ENCODE data around the gene CCBE1. TPM values are rescaled to one million over a fixed set of nuclear protein-coding genes. Genes with fewer than 3 reads are reported as not detected.

Gene CCBE1
- total and polyA plus RNA-seq, 9 of the 15 experiments (the other 6 are each of a cell fraction or from before 2014, with no cell fraction given) = 0.20 TPM; not detected in 8

DNA sequence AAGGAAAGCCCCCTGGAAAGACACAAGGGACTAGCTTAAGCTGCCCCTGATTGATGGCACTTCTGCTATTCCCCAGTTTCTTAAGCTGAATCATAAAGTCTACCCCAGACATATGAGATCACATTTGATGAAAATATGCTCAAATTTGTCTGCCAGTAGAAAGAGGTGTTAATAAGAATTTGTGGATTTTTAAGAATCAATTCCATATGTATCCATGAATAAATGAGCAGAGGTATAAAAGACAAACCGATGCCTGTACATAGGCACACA lies 119.9 kb downstream of the CCBE1 start:
- Histone ChIP-seq H3K9me3 (replicated peaks; ENCODE audit: control insufficient read depth, insufficient read depth, low read depth, low read length) (no peaks in the 10 kb centered on the region), H4K20me1 (replicated peaks; ENCODE audit: control insufficient read depth, insufficient read depth, low read length) (no peaks in the 10 kb centered on the region), H3K27me3 (ENCODE audit: control insufficient read depth in 2 of 2, insufficient read depth in 2 of 2, low read length in 2 of 2) (no peaks in the 10 kb centered on the region; a peak in 1 of 5 replicates), H3K4me2 (ENCODE audit: insufficient read depth, low read length) (no peak overlapping the region), H3K4me3 (no peak overlapping the region), H3K27ac (ENCODE audit: extremely low read depth, low read depth, low read length) (no peak overlapping the region), H2AFZ (ENCODE audit: low read depth, low read length) (no peak overlapping the region), H3K9ac (ENCODE audit: insufficient read depth in 1 of 2, low read depth in 2 of 2, low read length in 2 of 2) (no peak overlapping the region), H3K9me1 (ENCODE audit: control insufficient read depth, insufficient read depth, low read length) (no peaks in the 10 kb centered on the region), H3K79me2 (ENCODE audit: control insufficient read depth, insufficient read depth, low read length) (no peaks in the 10 kb centered on the region), H3K4me1 (replicated peaks in 1 of 2; ENCODE audit: control insufficient read depth in 2 of 2, insufficient read depth in 2 of 2, low read length in 2 of 2) (no peaks in the 10 kb centered on the region), H3K36me3 (ENCODE audit: control insufficient read depth, insufficient read depth, low read length) (no peaks in the 10 kb centered on the region)
- BruUV-seq (replicated peaks) = no TSS peak
- FAIRE-seq (no peak), ATAC-seq (no peak), DNase-seq (ENCODE audit: extremely low read depth in 1 of 4, low spot score in 3 of 4) (no peak)
- intact Hi-C loops (cut with micrococcal nuclease) (no loop called here), in situ Hi-C loops (cut with MboI) (no loop called here)
- 0% methylated on average over 1 of the region's 1 CpG for WGBS (ENCODE audit: insufficient coverage, low coverage, missing lambda C conversion rate)
- ChIA-PET POLR2A (interaction anchor here (0.5 to 0.7 kb wide), 2 partner anchors 14 to 123 kb away, joined by 3 read pairs; no protein-coding TSS in a partner anchor), CTCF (ENCODE audit: low intra/inter-chr PET ratio) (no interaction called here)
- TF ChIP-seq ZNF140 (CRISPR knock-in tag; IDR thresholded peaks at IDR 0.05) (no peak), DACH1 (IDR thresholded peaks at IDR 0.05; ENCODE audit: partially characterized antibody) (no peak), ZNF778 (CRISPR knock-in tag; IDR thresholded peaks at IDR 0.05) (no peak), KLF1 (tag; IDR thresholded peaks at IDR 0.05) (no peak)
- TF ChIP-seq, protein P1, sequence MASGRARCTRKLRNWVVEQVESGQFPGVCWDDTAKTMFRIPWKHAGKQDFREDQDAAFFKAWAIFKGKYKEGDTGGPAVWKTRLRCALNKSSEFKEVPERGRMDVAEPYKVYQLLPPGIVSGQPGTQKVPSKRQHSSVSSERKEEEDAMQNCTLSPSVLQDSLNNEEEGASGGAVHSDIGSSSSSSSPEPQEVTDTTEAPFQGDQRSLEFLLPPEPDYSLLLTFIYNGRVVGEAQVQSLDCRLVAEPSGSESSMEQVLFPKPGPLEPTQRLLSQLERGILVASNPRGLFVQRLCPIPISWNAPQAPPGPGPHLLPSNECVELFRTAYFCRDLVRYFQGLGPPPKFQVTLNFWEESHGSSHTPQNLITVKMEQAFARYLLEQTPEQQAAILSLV (tag; IDR thresholded peaks at IDR 0.05) = no peak
- TF ChIP-seq, protein P2, sequence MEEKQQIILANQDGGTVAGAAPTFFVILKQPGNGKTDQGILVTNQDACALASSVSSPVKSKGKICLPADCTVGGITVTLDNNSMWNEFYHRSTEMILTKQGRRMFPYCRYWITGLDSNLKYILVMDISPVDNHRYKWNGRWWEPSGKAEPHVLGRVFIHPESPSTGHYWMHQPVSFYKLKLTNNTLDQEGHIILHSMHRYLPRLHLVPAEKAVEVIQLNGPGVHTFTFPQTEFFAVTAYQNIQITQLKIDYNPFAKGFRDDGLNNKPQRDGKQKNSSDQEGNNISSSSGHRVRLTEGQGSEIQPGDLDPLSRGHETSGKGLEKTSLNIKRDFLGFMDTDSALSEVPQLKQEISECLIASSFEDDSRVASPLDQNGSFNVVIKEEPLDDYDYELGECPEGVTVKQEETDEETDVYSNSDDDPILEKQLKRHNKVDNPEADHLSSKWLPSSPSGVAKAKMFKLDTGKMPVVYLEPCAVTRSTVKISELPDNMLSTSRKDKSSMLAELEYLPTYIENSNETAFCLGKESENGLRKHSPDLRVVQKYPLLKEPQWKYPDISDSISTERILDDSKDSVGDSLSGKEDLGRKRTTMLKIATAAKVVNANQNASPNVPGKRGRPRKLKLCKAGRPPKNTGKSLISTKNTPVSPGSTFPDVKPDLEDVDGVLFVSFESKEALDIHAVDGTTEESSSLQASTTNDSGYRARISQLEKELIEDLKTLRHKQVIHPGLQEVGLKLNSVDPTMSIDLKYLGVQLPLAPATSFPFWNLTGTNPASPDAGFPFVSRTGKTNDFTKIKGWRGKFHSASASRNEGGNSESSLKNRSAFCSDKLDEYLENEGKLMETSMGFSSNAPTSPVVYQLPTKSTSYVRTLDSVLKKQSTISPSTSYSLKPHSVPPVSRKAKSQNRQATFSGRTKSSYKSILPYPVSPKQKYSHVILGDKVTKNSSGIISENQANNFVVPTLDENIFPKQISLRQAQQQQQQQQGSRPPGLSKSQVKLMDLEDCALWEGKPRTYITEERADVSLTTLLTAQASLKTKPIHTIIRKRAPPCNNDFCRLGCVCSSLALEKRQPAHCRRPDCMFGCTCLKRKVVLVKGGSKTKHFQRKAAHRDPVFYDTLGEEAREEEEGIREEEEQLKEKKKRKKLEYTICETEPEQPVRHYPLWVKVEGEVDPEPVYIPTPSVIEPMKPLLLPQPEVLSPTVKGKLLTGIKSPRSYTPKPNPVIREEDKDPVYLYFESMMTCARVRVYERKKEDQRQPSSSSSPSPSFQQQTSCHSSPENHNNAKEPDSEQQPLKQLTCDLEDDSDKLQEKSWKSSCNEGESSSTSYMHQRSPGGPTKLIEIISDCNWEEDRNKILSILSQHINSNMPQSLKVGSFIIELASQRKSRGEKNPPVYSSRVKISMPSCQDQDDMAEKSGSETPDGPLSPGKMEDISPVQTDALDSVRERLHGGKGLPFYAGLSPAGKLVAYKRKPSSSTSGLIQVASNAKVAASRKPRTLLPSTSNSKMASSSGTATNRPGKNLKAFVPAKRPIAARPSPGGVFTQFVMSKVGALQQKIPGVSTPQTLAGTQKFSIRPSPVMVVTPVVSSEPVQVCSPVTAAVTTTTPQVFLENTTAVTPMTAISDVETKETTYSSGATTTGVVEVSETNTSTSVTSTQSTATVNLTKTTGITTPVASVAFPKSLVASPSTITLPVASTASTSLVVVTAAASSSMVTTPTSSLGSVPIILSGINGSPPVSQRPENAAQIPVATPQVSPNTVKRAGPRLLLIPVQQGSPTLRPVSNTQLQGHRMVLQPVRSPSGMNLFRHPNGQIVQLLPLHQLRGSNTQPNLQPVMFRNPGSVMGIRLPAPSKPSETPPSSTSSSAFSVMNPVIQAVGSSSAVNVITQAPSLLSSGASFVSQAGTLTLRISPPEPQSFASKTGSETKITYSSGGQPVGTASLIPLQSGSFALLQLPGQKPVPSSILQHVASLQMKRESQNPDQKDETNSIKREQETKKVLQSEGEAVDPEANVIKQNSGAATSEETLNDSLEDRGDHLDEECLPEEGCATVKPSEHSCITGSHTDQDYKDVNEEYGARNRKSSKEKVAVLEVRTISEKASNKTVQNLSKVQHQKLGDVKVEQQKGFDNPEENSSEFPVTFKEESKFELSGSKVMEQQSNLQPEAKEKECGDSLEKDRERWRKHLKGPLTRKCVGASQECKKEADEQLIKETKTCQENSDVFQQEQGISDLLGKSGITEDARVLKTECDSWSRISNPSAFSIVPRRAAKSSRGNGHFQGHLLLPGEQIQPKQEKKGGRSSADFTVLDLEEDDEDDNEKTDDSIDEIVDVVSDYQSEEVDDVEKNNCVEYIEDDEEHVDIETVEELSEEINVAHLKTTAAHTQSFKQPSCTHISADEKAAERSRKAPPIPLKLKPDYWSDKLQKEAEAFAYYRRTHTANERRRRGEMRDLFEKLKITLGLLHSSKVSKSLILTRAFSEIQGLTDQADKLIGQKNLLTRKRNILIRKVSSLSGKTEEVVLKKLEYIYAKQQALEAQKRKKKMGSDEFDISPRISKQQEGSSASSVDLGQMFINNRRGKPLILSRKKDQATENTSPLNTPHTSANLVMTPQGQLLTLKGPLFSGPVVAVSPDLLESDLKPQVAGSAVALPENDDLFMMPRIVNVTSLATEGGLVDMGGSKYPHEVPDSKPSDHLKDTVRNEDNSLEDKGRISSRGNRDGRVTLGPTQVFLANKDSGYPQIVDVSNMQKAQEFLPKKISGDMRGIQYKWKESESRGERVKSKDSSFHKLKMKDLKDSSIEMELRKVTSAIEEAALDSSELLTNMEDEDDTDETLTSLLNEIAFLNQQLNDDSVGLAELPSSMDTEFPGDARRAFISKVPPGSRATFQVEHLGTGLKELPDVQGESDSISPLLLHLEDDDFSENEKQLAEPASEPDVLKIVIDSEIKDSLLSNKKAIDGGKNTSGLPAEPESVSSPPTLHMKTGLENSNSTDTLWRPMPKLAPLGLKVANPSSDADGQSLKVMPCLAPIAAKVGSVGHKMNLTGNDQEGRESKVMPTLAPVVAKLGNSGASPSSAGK (IDR thresholded peaks at IDR 0.05) = no peak
